Fibroblast of mammary gland (primary cell): Measurements from ENCODE around the gene PDE6A.

Experiments used
- DNase-seq: peaks from one replicate; pipeline ENCODE4 v3.0.0-alpha.2; 2010; ENCODE audit warnings: low read depth
- H3K4me3 ChIP-seq: 2 replicates; pipeline ENCODE4 v1.5.1; 2011; ENCODE audit warnings: low read depth, mild to moderate bottlenecking, low read length, moderate library complexity; ENCODE audit not compliant: control insufficient read depth
- CTCF ChIP-seq: conservative IDR thresholded peaks from 2 replicates; pipeline ENCODE4 v1.5.1; 2011; ENCODE audit warnings: low read depth, low read length, inconsistent platforms; ENCODE audit not compliant: control insufficient read depth, insufficient read depth

The PDE6A gene

GRCh38 chr5:149931992-149932436, 12.6 kb downstream of the PDE6A start:
- DNase-seq: no peak
- no peak overlapping the region for H3K4me3 ChIP-seq
- TF ChIP-seq CTCF: no peak

GRCh38 chr5:149930749-149931574, 13.6 kb downstream of the PDE6A start:
- no peak overlapping the region for H3K4me3 ChIP-seq
- TF ChIP-seq CTCF: no peak
- no peak for DNase-seq

- peak; percentile 20 for DNase-seq
- peak overlapping the region; percentile 9 for H3K4me3 ChIP-seq
- no peak for TF ChIP-seq CTCF
Observed at GRCh38 chr5:149930043-149930748, 14.4 kb downstream of the PDE6A start.

GRCh38 chr5:149924486-149924885, 20.1 kb downstream of the PDE6A start:
- DNase-seq: peak; percentile 61
- no peak for TF ChIP-seq CTCF

GRCh38 chr5:149922950-149923349, 21.6 kb downstream of the PDE6A start:
- DNase-seq: no peak

More at GRCh38 chr5:149924486-149924885, 20.1 kb downstream of the PDE6A start:
- H3K4me3 ChIP-seq: no peak overlapping the region

GRCh38 chr5:149921597-149921996, 23.0 kb downstream of the PDE6A start:
- no peak overlapping the region for H3K4me3 ChIP-seq
- TF ChIP-seq CTCF: no peak
- DNase-seq: no peak

More at GRCh38 chr5:149922950-149923349, 21.6 kb downstream of the PDE6A start:
- TF ChIP-seq CTCF: no peak
- H3K4me3 ChIP-seq: no peak overlapping the region
